Erythroblast (primary cell): ENCODE measurements around the gene CACNA2D1.

ENCODE experiments used
- DNase-seq, 2 experiments: peaks; one replicate each; lab custom pipeline; 2025; lab: John Stamatoyannopoulos, UW
- GATA1 ChIP-seq: IDR thresholded peaks from 2 replicates; pipeline ENCODE4 v1.6.1; 2011; ENCODE audit warnings: low read depth, mild to moderate bottlenecking, control low read depth, low read length, moderate library complexity
- POLR2A ChIP-seq: IDR thresholded peaks from 2 replicates; pipeline ENCODE4 v1.6.1; 2011; ENCODE audit warnings: mild to moderate bottlenecking, low read length

The CACNA2D1 gene

GRCh38 chr7:81937091-81937490 lies 506.5 kb downstream of the CACNA2D1 start:
- TF ChIP-seq GATA1 (no peak), POLR2A (no peak)
- no peak for DNase-seq

- DNase-seq: no peak
Observed at GRCh38 chr7:81934596-81935301, 508.8 kb downstream of the CACNA2D1 start.

GRCh38 chr7:81932936-81933335 lies 510.6 kb downstream of the CACNA2D1 start:
- TF ChIP-seq GATA1: no peak

More at GRCh38 chr7:81934596-81935301, 508.8 kb downstream of the CACNA2D1 start:
- TF ChIP-seq GATA1: no peak

GRCh38 chr7:81929386-81929785 lies 514.2 kb downstream of the CACNA2D1 start:
- no peak for DNase-seq
- TF ChIP-seq GATA1 (no peak), POLR2A (no peak)

More at GRCh38 chr7:81932936-81933335, 510.6 kb downstream of the CACNA2D1 start:
- DNase-seq: no peak

GRCh38 chr7:81926154-81926553 lies 517.4 kb downstream of the CACNA2D1 start:
- TF ChIP-seq POLR2A: no peak
- no peak for TF ChIP-seq GATA1
- no peak for DNase-seq

GRCh38 chr7:81925530-81925929 lies 518.0 kb downstream of the CACNA2D1 start:
- no peak for DNase-seq
- no peak for TF ChIP-seq POLR2A
- TF ChIP-seq GATA1: no peak

GRCh38 chr7:81924494-81924893 lies 519.1 kb downstream of the CACNA2D1 start:
- TF ChIP-seq POLR2A (no peak), GATA1 (no peak)
- DNase-seq: no peak

- DNase-seq: no peak
- TF ChIP-seq POLR2A (no peak), GATA1 (no peak)
Observed at GRCh38 chr7:81919494-81919893, 524.1 kb downstream of the CACNA2D1 start.

- TF ChIP-seq POLR2A: no peak
- DNase-seq: no peak
Observed at GRCh38 chr7:81908220-81908619, 535.4 kb downstream of the CACNA2D1 start.

- TF ChIP-seq POLR2A (no peak), GATA1 (no peak)
- no peak for DNase-seq
Observed at GRCh38 chr7:81903115-81903514, 540.5 kb downstream of the CACNA2D1 start.

GRCh38 chr7:81902536-81902935 lies 541.0 kb downstream of the CACNA2D1 start:
- TF ChIP-seq GATA1 (no peak), POLR2A (no peak)
- no peak for DNase-seq
